GM19468 (cell line): ENCODE results near the gene RERE.

Experiments used
- ATAC-seq: cut with Tn5 transposase; IDR thresholded peaks from one replicate; pipeline ENCODE4 v1.9.1; 2021; ENCODE audit warnings: mild to moderate bottlenecking, moderate library complexity, moderate number of reproducible peaks; ENCODE audit not compliant: unreplicated experiment; ENCODE audit errors: extremely low read depth

RERE gene

GRCh38 chr1:8539683-8540082, 277.8 kb downstream of the RERE start:
- ATAC-seq, result no peak

DNA sequence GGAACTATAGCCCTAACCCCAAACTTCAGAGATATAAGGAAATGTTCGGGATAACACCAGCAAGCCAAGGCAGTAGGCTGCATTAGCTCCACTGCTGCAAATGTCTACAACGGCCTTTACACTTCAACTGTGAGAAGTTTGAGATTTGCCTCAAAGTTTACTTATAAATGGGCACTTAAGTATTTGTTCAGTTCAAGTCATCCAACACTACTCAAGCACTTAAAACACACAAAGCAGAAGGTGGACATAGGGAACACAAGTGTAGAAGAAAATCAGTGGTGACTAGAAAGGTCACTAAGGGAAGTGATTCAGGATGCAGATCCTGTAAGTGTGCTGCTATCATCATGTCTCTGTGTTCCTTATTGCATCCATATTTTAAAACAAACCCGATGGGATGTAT, 278.9 kb downstream of the RERE start:
- no peak for ATAC-seq

DNA sequence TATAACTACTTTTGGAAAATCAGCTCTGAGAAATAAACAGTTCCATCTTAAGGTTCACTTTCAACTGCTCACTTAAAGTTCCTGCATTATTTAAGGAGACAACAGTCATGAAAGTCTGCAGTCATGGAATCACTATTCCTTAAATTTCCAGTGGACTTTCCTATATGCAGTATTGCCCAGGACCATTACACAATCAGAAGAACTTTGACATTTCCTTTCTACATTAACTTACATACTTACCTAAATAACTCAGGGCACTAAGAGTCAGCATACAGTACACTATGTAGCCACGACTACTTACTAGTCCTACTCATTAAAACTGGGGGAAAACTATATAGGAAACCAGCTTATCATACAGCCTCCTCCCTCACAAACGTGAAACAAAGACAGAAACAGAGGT, 279.4 kb downstream of the RERE start:
- no peak for ATAC-seq

GRCh38 chr1:8536515-8536914, 280.9 kb downstream of the RERE start:
- no peak for ATAC-seq

GRCh38 chr1:8533907-8534306, 283.5 kb downstream of the RERE start:
- no peak for ATAC-seq

DNA sequence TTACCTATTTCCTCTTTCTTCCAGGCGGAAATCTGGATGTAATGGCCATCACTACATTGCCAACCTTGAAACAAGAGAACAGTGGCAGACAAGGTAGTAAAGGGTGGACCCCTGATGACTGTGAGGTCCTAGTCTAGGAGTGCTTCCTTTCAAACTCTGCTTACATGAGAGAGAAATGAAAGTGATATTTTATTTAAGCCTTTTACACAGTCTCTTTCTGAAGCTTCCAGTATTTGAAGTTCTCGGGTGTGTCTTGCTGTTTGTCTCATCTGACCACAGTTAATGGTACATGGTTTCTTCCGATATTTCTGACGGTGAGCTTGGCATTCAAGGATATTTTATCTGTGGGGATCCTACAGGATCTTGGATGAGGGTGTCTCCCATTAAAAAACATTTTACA, 284.3 kb downstream of the RERE start:
- ATAC-seq, result no peak

- ATAC-seq, result no peak
Observed at GRCh38 chr1:8529901-8530300, 287.5 kb downstream of the RERE start.

DNA sequence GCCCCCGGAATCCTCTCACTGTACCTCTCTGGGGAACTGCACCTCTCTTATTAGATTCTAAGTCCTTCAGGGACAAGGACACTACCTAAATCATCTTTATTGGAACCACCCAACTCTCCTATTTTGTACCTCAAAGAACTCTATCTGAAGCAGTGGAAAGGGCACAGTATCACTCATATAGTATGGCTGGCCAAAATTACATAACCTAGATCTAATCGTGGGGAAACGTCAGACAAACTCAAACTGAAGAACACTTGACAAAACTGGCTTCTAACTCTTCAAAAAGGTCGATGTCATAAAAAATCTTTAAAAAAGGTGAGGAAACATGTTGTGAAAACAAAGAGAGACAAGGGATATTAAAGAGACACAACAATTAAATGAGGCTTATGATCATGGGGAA, 289.5 kb downstream of the RERE start:
- ATAC-seq, result no peak

- peak; percentile 69 for ATAC-seq
Observed at GRCh38 chr1:8525558-8526275, 291.7 kb downstream of the RERE start.

GRCh38 chr1:8525216-8525557, 292.3 kb downstream of the RERE start:
- no peak for ATAC-seq

- no peak for ATAC-seq
Observed at GRCh38 chr1:8524627-8525157, 292.7 kb downstream of the RERE start.

DNA sequence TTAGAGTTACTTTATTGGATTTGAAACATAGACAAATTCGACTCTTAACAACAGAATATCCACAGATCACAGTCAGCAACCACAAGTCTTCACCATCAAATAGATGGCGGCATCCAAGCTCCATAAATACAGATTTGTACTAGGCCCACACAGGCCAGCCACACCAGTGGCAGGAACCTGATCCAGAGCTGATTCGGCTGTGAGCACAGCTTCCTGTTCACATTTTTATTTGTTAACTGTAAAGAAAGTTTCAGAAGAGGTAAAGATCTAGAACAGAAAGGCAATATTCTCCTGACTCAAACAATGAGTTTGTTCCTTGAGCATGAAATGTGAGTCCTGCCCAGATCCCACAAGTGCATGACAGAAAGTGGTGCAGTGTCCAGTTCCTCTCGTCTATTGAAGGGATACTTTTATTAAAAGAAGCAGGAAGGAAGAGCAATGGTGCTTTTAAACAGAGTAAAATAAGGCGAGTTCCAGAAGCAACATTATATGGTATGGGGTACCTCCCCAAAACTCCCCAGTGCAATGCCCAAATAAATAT, 293.7 kb downstream of the RERE start:
- ATAC-seq, result no peak

GRCh38 chr1:8520483-8520966, 296.9 kb downstream of the RERE start:
- ATAC-seq, result no peak

DNA sequence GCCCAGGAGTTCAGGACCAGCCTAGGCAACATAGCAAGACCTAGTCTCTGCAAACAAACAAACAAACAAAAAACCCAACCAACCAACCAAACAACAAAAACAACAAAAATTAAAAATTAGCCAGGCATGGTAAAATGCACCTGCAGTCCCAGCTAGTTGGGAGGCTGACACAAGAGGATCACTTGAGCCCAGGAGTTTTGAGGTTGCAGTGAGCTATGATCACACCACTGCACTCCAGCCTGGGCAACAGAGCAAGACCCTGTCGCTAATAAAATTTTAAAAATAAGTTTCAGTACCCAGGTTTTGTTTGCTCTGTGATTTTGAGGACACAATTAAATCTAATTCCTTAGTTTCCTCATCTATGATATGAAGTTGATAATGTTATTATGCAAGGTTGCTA, 298.3 kb downstream of the RERE start:
- no peak for ATAC-seq

- ATAC-seq, result no peak
Observed at GRCh38 chr1:8518490-8518801, 299.0 kb downstream of the RERE start.

DNA sequence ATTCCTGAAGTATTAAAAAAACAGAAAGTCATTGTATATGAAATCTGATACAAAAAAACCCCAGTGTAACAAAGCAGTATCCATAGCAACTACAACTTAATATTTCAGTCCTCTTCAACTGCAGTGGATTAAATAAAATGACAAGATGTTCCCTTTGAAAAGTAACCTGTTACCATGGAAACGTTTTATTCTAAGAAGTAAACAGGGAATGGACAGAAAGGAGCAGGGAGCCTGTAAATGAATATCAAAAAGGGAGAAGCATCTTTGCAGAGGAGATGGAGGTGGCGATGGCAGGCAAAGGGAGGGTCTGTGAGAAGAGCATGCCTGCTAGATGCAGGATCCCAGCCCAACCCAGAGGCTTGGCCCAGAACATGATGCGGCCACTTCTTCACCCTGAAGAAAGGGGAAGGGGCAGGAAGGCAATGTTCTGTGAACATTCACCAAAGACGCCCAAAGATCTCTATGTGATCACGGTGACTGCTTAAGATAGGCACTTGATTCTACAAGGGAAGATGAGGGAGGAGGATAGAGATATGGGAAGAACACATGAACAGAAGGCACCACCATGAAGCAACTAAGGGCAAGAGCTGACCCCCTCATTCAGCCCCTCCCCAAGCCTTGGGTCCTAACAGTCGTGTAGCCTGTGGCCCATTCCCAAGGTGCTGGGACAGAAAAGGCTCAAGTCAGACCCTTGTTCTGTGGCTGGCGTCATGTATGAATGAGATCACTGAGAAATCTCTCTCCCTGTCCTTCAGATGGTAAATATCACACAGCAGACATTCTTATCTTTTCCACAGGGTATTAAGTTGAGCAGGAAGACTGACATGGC, 299.6 kb downstream of the RERE start:
- ATAC-seq, result no peak

- ATAC-seq, result no peak
Observed at GRCh38 chr1:8516793-8517556, 300.5 kb downstream of the RERE start.

DNA sequence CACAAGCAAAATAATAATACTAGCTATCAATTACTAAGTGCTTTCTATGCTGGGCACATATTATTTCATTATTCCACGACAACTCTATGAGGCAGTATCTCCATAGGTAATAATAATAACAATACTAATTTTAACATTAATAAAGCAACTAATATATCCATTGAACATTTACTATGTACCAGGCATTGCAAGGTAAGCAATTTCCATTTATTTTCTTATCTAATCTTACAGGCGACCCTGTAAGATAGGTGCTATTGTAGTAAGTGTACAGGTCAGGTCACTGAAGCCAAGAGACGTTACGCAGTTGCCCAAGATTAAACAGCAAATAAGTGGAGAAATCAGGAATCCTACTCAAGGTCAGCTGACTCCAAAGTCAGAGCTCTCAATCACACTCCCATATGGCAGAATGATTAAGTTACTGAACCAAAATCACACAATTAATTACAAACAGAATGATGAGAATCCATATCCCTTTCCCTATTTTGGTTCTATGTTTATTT, 301.1 kb downstream of the RERE start:
- no peak for ATAC-seq

GRCh38 chr1:8512504-8512903, 304.9 kb downstream of the RERE start:
- ATAC-seq, result no peak

GRCh38 chr1:8510041-8510823, 307.2 kb downstream of the RERE start:
- ATAC-seq, result no peak
